C4-2B (cell line): ENCODE data around the gene CPLANE1.

Experiments used
- CTCF ChIP-seq: fragments of 450-650 bp; conservative IDR thresholded peaks from 2 replicates; pipeline ENCODE4 v1.5.1; 2017; ENCODE audit warnings: mild to moderate bottlenecking
- ZFX ChIP-seq: fragments of 450-650 bp; IDR thresholded peaks from 2 replicates; pipeline ENCODE4 v1.6.1; 2017

GRCh38 chr5:37132646-37133045, 116.5 kb downstream of the CPLANE1 start:
- TF ChIP-seq CTCF (no peak), ZFX (no peak)
